Adrenal gland (tissue), 12 donors: ENCODE data around the gene ITPRIP. TPM values are rescaled to one million over a fixed set of nuclear protein-coding genes. Genes with fewer than 3 reads are reported as not detected.

ENCODE experiments used
- DNase-seq, 7 donors: peaks; one replicate each; pipeline ENCODE4 v3.0.0-alpha.2; 2019 to 2020
- H3K27ac ChIP-seq, 5 donors: fragments of 200-600 bp; sonication (generic) in 4 of 5; 1 replicate in 3 of 5; 2 replicates in 2 of 5; pipeline versions ENCODE4 v1.5.1 to v1.8.0; 2016 to 2020; ENCODE audit warnings: mild to moderate bottlenecking in 1 of 5
- H3K27me3 ChIP-seq: fragments of 200-600 bp; 2 replicates; pipeline ENCODE4 v1.8.0; 2021
- H3K36me3 ChIP-seq, 2 donors: fragments of 200-600 bp; replicated peaks in 1 of 2; 1 replicate in 1 of 2; 2 replicates in 1 of 2; pipeline versions ENCODE4 v1.5.1 to v1.8.0; 2018 to 2022
- H3K4me1 ChIP-seq, 2 donors: fragments of 200-600 bp; replicated peaks in 1 of 2; 1 replicate in 1 of 2; 2 replicates in 1 of 2; pipeline versions ENCODE4 v1.5.1 to v1.8.0; 2018 to 2021
- H3K4me3 ChIP-seq, 4 donors: fragments of 200-600 bp; sonication (generic) in 3 of 4; one replicate each; pipeline ENCODE4 v1.5.1; 2016 to 2018
- H3K9me3 ChIP-seq, 3 donors: fragments of 200-600 bp; sonication (generic) in 1 of 3; replicated peaks in 1 of 3; 1 replicate in 2 of 3; 2 replicates in 1 of 3; pipeline versions ENCODE4 v1.5.1 to v1.8.0; 2016 to 2021
- POLR2A ChIP-seq, 2 donors: fragments of 450-650 bp; IDR thresholded peaks; one replicate each; pipeline ENCODE4 v1.6.1; 2017; ENCODE audit warnings: antibody characterized with exemption in 2 of 2, mild to moderate bottlenecking in 2 of 2, moderate library complexity in 1 of 2
- WGBS, 4 donors: extraction: QIAGEN DNeasy Blood & Tissue Kit in 2 of 4; methylation state at CpG; one replicate each; pipeline versions ENCODE4 v1.1.5 to v1.1.7; 2013 to 2017; 5-methylcytosine and 5-hydroxymethylcytosine counted together
- intact Hi-C, 2 donors: fragments of 100-400 bp; cut with DNase I; formaldehyde crosslinking; loops; one replicate each; pipeline versions ENCODE4 v1.14.1 to v1.15.0; 2022 to 2023
- polyA plus RNA-seq, 3 donors: library from polyadenylated mRNA; stranded (reverse); fragments of 200-250 nt in 2 of 3; fragments of 350-450 nt in 1 of 3; fragmentation: Illumina TruSeq in 1 of 3; extraction: RNeasy Lipid Tissue Mini Kit (QIAGEN cat#74804) in 1 of 3; gene quantifications; one replicate each; pipeline ENCODE4 v1.2.3, GENCODE V29; 2013 to 2014
- total RNA-seq, 9 donors: library from RNA; depleted of rRNA in 4 of 9; stranded (reverse); fragments of >200 nt in 4 of 9; fragments of 120-200 nt in 1 of 9; fragmentation: NEBNext Ultra II Directional in 1 of 9; extraction: Animal tissue kit (Norgen Biotek cat#: 25700) in 1 of 9; gene quantifications; one replicate each; pipeline versions ENCODE4 v1.1.0 to v1.2.4, GENCODE V29; 2013 to 2023
- TF ChIP-seq, protein P1 (sequence below), 6 experiments: fragments of 450-650 bp in 4 of 6; fragments of 200-600 bp in 2 of 6; sonication (generic) in 1 of 6; IDR thresholded peaks; 1 replicate in 5 of 6; 2 replicates in 1 of 6; pipeline versions ENCODE4 v1.5.1 to v1.8.0; 2016 to 2021; ENCODE audit warnings: antibody characterized with exemption in 6 of 6, mild to moderate bottlenecking in 2 of 6, moderate library complexity in 1 of 6
- donor health status: healthy with polysubstance abuse.
- donor health status: Bipolar disorder and iron deficiency.
- donor health status: DM: yes; HTN: yes; CAD: no.
- donor health status: DM: no; HTN: no; CAD: no.
- donor health status: DM: no; HTN: no; CAD: no.
- donor health status: DM: yes; HTN: yes; CAD: no.

ITPRIP gene
- total and polyA plus RNA-seq, 12 donors = 4.2 to 27.0 (median 19.1) TPM

DNA sequence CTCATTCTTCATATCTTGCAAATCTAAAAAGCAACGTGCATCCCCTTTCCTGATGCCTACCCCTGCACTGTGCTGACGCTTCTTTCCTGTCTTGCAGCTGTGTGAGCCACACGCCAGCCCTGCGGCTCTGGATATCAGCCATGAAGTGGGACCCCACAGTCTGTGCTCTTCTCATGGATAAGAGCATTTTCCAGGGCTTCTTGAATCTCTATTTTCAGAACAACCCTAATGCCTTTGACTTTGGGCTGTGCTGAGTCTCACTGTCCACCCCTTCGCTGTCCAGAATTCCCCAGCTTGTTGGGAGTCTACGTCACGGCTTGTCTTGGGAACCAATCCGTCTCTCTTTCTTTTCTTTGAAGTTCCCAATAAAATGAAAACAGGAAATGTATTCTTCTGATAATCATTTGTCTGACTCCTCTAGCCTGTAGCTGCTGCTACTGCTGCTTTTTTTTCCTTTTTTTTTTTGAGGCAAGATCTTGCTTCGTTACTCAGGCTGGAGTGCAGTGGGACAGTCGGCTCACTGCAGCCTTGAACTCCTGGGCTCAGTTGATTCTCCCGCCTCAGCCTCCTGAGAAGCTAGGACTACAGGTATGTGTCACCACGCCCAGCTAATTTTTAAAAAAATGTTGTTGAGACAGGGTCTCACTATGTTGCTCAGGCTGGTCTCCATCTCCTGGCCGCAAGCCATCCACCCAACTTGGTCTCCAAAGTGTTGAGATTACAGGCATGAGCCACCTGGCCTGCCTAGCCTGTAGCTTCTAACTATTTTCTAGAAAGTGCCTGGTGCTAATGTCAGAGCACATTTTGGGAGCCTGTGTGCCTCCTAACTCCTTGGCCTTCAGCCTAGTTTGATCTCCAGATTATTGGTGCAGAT, 39.0 kb downstream of the ITPRIP start:
- H3K4me1 ChIP-seq = peaks cover 0 to 7% of the 10 kb centered on the region in 2 donors
- TF ChIP-seq POLR2A (IDR thresholded peaks at IDR 0.05) = no peak
- TF ChIP-seq, protein P1, sequence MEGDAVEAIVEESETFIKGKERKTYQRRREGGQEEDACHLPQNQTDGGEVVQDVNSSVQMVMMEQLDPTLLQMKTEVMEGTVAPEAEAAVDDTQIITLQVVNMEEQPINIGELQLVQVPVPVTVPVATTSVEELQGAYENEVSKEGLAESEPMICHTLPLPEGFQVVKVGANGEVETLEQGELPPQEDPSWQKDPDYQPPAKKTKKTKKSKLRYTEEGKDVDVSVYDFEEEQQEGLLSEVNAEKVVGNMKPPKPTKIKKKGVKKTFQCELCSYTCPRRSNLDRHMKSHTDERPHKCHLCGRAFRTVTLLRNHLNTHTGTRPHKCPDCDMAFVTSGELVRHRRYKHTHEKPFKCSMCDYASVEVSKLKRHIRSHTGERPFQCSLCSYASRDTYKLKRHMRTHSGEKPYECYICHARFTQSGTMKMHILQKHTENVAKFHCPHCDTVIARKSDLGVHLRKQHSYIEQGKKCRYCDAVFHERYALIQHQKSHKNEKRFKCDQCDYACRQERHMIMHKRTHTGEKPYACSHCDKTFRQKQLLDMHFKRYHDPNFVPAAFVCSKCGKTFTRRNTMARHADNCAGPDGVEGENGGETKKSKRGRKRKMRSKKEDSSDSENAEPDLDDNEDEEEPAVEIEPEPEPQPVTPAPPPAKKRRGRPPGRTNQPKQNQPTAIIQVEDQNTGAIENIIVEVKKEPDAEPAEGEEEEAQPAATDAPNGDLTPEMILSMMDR (IDR thresholded peaks at IDR 0.05) = no peak
- no peaks in the 10 kb centered on the region for H3K27me3 ChIP-seq
- 56 to 60% (median 58%) methylated on average over 13 of the region's 13 CpGs for WGBS, 4 donors
- DNase-seq = peak in 2 of 7 donors; percentile 45 to 67
- no peaks in the 10 kb centered on the region for H3K9me3 ChIP-seq
- H3K4me3 ChIP-seq = no peak overlapping the region
- peak overlapping the region; percentile 51 to 92 (median 73) for H3K27ac ChIP-seq
- intact Hi-C loops = no loop called here
- H3K36me3 ChIP-seq = no peaks in the 10 kb centered on the region

GRCh38 chr10:104297697-104298660, 40.3 kb downstream of the ITPRIP start:
- peak in 2 of 7 donors; percentile 36 to 46 for DNase-seq
- Histone ChIP-seq H3K9me3 (no peaks in the 10 kb centered on the region), H3K4me3 (no peak overlapping the region), H3K27me3 (no peaks in the 10 kb centered on the region), H3K27ac (peak overlapping the region in 4 of 5 donors; percentile 1 to 92 (median 70)), H3K4me1 (peaks cover 0 to 10% of the 10 kb centered on the region in 2 donors), H3K36me3 (no peaks in the 10 kb centered on the region)
- WGBS, 4 donors = 45 to 57% (median 56%) methylated on average over 17 of the region's 17 CpGs
- intact Hi-C loops = no loop called here
- TF ChIP-seq POLR2A (IDR thresholded peaks at IDR 0.05) = peak in 1 of 2 donors; percentile 6
- TF ChIP-seq, protein P1 (IDR thresholded peaks at IDR 0.05) = peak in 3 of 6 experiments; percentile 10 to 26 (median 24)

- H3K36me3 ChIP-seq = no peaks in the 10 kb centered on the region
- WGBS, 4 donors = 91 to 97% (median 94%) methylated on average over 10 of the region's 10 CpGs
- intact Hi-C loops = no loop called here
- H3K27me3 ChIP-seq = no peaks in the 10 kb centered on the region
- DNase-seq = peak in 1 of 7 donors; percentile 45
- H3K4me3 ChIP-seq = no peak overlapping the region
- no peak for TF ChIP-seq POLR2A (IDR thresholded peaks at IDR 0.05)
- TF ChIP-seq, protein P1 (IDR thresholded peaks at IDR 0.05) = no peak
- peaks cover 0 to 19% of the 10 kb centered on the region in 2 donors for H3K4me1 ChIP-seq
- no peaks in the 10 kb centered on the region for H3K9me3 ChIP-seq
- H3K27ac ChIP-seq = peak overlapping the region in 2 of 5 donors; percentile 83 to 92
These were observed 41.4 kb downstream of the ITPRIP start for GRCh38 chr10:104296687-104297436.
